Gastroesophageal sphincter (tissue), 4 donors: ENCODE data around the gene CHST9. TPM values are rescaled to one million over a fixed set of nuclear protein-coding genes. Genes with fewer than 3 reads are reported as not detected.

ENCODE experiments used
- ATAC-seq: fragments of 150-250 bp; one replicate; pipeline ENCODE4 v1.9.1; 2016; ENCODE audit warnings: mild to moderate bottlenecking, moderate library complexity
- H3K27ac ChIP-seq, 4 donors: fragments of 200-600 bp; sonication (generic) in 3 of 4; 1 replicate in 3 of 4; 2 replicates in 1 of 4; pipeline ENCODE4 v1.5.1; 2016 to 2019
- H3K27me3 ChIP-seq: fragments of 200-600 bp; sonication (generic); one replicate; pipeline ENCODE4 v1.5.1; 2019
- H3K36me3 ChIP-seq, 2 donors: fragments of 200-600 bp; sonication (generic); one replicate each; pipeline ENCODE4 v1.5.1; 2019; ENCODE audit warnings: control low read depth in 1 of 2
- H3K4me1 ChIP-seq, 3 donors: fragments of 200-600 bp; sonication (generic); 1 replicate in 2 of 3; 2 replicates in 1 of 3; pipeline ENCODE4 v1.5.1; 2016 to 2019; ENCODE audit warnings: control low read depth in 2 of 3
- H3K4me3 ChIP-seq, 2 donors: fragments of 200-600 bp; sonication (generic); one replicate each; pipeline ENCODE4 v1.5.1; 2019; ENCODE audit warnings: mild to moderate bottlenecking in 1 of 2, moderate library complexity in 1 of 2
- H3K9me3 ChIP-seq, 3 donors: fragments of 200-600 bp; sonication (generic); one replicate each; pipeline ENCODE4 v1.5.1; 2017 to 2019; ENCODE audit warnings: control low read depth in 2 of 3
- EP300 ChIP-seq: sonication (generic); formaldehyde crosslinking; IDR thresholded peaks from one replicate; pipeline ENCODE4 v1.6.1; 2017; ENCODE audit warnings: antibody characterized with exemption, mild to moderate bottlenecking
- POLR2A ChIP-seq, 2 donors: fragments of 450-650 bp; IDR thresholded peaks; one replicate each; pipeline ENCODE4 v1.6.1; 2017; ENCODE audit warnings: antibody characterized with exemption in 2 of 2, mild to moderate bottlenecking in 2 of 2, moderate library complexity in 1 of 2
- POLR2AphosphoS5 ChIP-seq: sonication (generic); formaldehyde crosslinking; IDR thresholded peaks from one replicate; pipeline ENCODE4 v1.6.1; 2017; ENCODE audit warnings: antibody characterized with exemption
- WGBS, 2 donors: methylation state at CpG; one replicate each; pipeline ENCODE4 v1.1.5; 2018; ENCODE audit warnings: low coverage in 1 of 2; 5-methylcytosine and 5-hydroxymethylcytosine counted together
- total RNA-seq, 4 donors: library from RNA; depleted of rRNA; stranded (reverse); fragments of >200 nt; gene quantifications; one replicate each; pipeline ENCODE4 v1.1.0, GENCODE V29; 2016
- TF ChIP-seq, protein P1 (sequence below), 4 experiments: fragments of 200-600 bp in 2 of 4; fragments of 450-650 bp in 2 of 4; sonication (generic) in 1 of 4; IDR thresholded peaks; one replicate each; pipeline ENCODE4 v1.5.1; 2017 to 2019; ENCODE audit warnings: antibody characterized with exemption in 4 of 4, mild to moderate bottlenecking in 2 of 4, moderate library complexity in 2 of 4

CHST9 gene
- total RNA-seq, 4 donors from 2014 or later, result 0.62 to 7.2 (median 0.95) TPM

DNA sequence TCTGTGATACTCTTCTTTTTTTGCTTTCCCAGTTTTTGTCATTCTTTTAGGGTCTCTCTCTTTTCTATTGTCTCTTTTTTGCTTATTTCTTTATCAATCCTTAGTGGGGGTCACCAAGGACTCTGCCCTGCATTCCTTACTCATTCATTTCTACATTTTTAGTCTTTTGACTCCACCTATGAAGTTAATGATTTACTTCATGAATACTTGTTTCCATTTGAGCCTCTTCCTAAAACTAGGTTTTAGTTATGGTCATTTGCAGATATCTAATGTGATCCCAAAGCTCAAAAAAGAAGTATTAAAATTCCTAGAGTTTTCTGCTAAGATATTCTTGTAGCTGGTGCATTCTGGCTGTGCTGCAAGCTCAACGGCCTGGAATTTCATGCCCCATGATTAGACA is 170.3 kb downstream of the CHST9 start:
- TF ChIP-seq POLR2AphosphoS5, result no peak
- no peak for TF ChIP-seq POLR2A (IDR thresholded peaks at IDR 0.05)
- TF ChIP-seq, protein P1, sequence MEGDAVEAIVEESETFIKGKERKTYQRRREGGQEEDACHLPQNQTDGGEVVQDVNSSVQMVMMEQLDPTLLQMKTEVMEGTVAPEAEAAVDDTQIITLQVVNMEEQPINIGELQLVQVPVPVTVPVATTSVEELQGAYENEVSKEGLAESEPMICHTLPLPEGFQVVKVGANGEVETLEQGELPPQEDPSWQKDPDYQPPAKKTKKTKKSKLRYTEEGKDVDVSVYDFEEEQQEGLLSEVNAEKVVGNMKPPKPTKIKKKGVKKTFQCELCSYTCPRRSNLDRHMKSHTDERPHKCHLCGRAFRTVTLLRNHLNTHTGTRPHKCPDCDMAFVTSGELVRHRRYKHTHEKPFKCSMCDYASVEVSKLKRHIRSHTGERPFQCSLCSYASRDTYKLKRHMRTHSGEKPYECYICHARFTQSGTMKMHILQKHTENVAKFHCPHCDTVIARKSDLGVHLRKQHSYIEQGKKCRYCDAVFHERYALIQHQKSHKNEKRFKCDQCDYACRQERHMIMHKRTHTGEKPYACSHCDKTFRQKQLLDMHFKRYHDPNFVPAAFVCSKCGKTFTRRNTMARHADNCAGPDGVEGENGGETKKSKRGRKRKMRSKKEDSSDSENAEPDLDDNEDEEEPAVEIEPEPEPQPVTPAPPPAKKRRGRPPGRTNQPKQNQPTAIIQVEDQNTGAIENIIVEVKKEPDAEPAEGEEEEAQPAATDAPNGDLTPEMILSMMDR (IDR thresholded peaks at IDR 0.05), result no peak
- no peak for TF ChIP-seq EP300
- 50 to 100% methylated on average over 1 of the region's 1 CpG for WGBS, 2 donors
- ATAC-seq, result no peak

DNA sequence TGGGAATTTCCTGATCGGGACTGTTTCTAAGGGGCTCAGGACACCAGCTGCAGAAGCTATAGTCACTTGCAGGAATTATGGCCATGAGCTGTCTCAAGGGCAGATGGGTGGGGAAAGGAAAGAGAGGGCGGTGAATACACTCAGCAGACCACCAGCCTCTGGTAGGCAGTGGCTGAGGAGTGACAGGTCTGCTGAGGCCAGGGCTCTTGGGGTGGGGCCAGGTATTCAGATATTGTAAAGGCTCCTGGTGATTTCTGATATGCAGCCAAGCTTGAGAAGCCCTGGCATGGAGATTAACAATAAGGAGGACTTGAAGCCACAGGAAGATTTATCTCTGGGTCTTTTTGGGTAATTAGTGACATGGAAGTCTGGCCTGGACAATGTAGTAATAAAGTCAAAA is 174.3 kb downstream of the CHST9 start:
- Histone ChIP-seq H3K9me3 (no peaks in the 10 kb centered on the region), H3K27me3 (no peaks in the 10 kb centered on the region), H3K36me3 (no peaks in the 10 kb centered on the region), H3K4me3 (no peak overlapping the region), H3K27ac (no peak overlapping the region), H3K4me1 (no peaks in the 10 kb centered on the region)
- TF ChIP-seq, protein P1 (IDR thresholded peaks at IDR 0.05), result no peak
- TF ChIP-seq POLR2AphosphoS5 (no peak), EP300 (no peak), POLR2A (IDR thresholded peaks at IDR 0.05) (no peak)
- no peak for ATAC-seq
- WGBS, 2 donors, result 100% methylated on average over 1 of the region's 2 CpGs

More for the DNA sequence above, 170.3 kb downstream of the CHST9 start:
- H3K4me3 ChIP-seq, result no peak overlapping the region
- no peaks in the 10 kb centered on the region for H3K9me3 ChIP-seq
- H3K4me1 ChIP-seq, result no peaks in the 10 kb centered on the region
- no peak overlapping the region for H3K27ac ChIP-seq
- no peaks in the 10 kb centered on the region for H3K36me3 ChIP-seq
- no peaks in the 10 kb centered on the region for H3K27me3 ChIP-seq

DNA sequence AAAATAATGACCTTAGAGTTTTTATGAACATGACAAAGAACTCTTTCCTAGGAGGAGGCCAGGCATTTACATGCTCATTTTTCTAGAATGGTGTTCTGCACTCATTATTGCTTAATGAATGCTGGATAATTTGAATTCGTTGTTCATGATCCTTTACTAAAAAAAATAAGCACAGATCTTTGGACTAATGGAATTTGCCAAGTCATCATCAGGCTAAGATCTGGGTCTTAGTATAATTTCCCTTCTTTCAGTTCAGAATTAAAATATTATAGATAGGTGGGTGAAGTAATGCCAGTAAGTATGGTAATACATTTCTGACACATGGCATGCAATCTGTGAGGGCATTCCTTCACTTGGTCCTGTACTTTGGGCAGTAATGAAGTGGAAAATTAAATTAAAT is 175.8 kb downstream of the CHST9 start:
- no peaks in the 10 kb centered on the region for H3K27me3 ChIP-seq
- TF ChIP-seq, protein P1 (IDR thresholded peaks at IDR 0.05), result no peak
- TF ChIP-seq POLR2AphosphoS5, result no peak
- TF ChIP-seq EP300, result no peak
- TF ChIP-seq POLR2A (IDR thresholded peaks at IDR 0.05), result no peak
- no peak overlapping the region for H3K4me3 ChIP-seq
- 57 to 88% methylated on average over 1 of the region's 1 CpG for WGBS, 2 donors
- H3K4me1 ChIP-seq, result no peaks in the 10 kb centered on the region
- no peak overlapping the region for H3K27ac ChIP-seq
- no peaks in the 10 kb centered on the region for H3K36me3 ChIP-seq
- no peak for ATAC-seq
- no peaks in the 10 kb centered on the region for H3K9me3 ChIP-seq

DNA sequence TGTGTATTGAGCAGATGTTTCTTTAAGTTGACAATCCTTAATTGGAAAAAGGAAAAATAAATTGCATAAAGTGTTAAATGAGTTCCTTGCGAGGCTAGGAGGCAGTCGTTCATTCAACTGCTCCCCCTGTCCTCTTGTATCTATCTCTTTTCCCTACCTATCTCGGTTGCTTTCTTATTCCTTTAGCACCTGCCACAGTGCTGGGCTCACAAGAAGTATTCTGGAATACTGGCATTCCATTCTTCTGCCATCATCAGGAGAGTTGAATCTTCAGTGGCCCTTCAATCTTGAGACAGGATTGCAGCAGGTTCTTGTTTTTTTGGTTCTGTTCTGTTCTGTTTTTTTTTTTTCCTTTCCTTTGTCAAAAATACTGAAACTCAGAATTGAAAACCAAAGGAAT is 176.5 kb downstream of the CHST9 start:
- H3K36me3 ChIP-seq, result no peaks in the 10 kb centered on the region
- no peak for ATAC-seq
- H3K27ac ChIP-seq, result no peak overlapping the region
- H3K4me1 ChIP-seq, result no peaks in the 10 kb centered on the region
- H3K27me3 ChIP-seq, result no peaks in the 10 kb centered on the region
- WGBS, 2 donors, result 74 to 93% methylated on average over 3 of the region's 3 CpGs
- TF ChIP-seq, protein P1 (IDR thresholded peaks at IDR 0.05), result no peak
- TF ChIP-seq POLR2AphosphoS5 (no peak), EP300 (no peak), POLR2A (IDR thresholded peaks at IDR 0.05) (no peak)
- no peaks in the 10 kb centered on the region for H3K9me3 ChIP-seq
- H3K4me3 ChIP-seq, result no peak overlapping the region

DNA sequence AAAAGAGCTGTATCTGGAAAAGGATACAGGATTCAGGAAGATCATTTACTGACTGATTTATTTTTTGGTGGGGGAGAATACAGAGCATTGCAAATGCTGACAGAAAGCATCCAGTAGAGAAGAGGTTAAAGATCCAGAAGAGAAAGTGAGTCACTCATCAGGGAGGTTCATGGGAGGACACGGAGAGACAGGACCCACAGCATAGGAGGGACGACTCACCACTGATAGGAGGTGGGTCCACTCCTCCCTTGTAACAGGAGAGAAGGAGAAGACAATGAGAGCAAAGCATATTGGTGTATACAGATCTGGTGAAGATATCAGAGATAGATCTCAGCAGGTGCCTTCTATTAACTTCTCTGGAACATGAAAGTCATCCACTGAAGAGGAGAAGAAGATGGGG is 177.2 kb downstream of the CHST9 start:
- no peaks in the 10 kb centered on the region for H3K9me3 ChIP-seq
- no peak overlapping the region for H3K4me3 ChIP-seq
- H3K27ac ChIP-seq, result no peak overlapping the region
- ATAC-seq, result no peak
- WGBS, 2 donors, result 10 to 16% methylated on average over 2 of the region's 2 CpGs
- TF ChIP-seq POLR2A (IDR thresholded peaks at IDR 0.05) (no peak), POLR2AphosphoS5 (no peak), EP300 (no peak)
- TF ChIP-seq, protein P1 (IDR thresholded peaks at IDR 0.05), result no peak
- H3K27me3 ChIP-seq, result no peaks in the 10 kb centered on the region
- no peaks in the 10 kb centered on the region for H3K4me1 ChIP-seq
- H3K36me3 ChIP-seq, result no peaks in the 10 kb centered on the region
